Fibroblast of lung (primary cell): ENCODE results near the gene BTRC.

Experiments used
- EZH2 ChIP-seq: IDR thresholded peaks from 2 replicates; pipeline ENCODE4 v1.5.1; 2012; ENCODE audit warnings: low read length, control low read depth, mild to moderate bottlenecking; ENCODE audit errors: missing control alignments
- TF ChIP-seq, protein P1 (sequence below), 2 donors: IDR thresholded peaks in 1 of 2; conservative IDR thresholded peaks in 1 of 2; 1 replicate in 1 of 2; 2 replicates in 1 of 2; pipeline ENCODE4 v1.5.1; 2011 to 2012; ENCODE audit warnings: low read length in 2 of 2, control low read depth in 1 of 2, inconsistent platforms in 1 of 2, low read depth in 1 of 2, mild to moderate bottlenecking in 1 of 2

DNA sequence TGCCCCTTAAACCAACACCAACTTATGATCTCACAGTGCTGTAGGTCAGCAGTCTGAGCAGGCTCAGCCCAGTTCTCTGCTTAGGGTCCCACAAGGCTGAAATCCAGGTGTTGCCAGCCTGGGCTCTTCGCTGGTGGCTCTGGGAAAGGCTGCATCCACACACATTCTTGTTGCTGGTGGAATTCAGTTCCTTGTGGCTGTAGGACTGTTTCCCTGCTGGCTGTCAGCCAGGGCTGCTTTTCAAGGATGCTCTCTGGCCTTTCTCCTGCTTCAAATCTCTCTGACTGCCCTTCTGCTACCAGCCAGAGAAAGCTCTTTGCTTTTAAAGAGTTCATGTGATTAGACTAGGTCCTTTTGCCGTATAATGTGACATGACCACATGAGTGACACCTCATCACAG, 218.8 kb downstream of the BTRC start:
- TF ChIP-seq, protein P1, sequence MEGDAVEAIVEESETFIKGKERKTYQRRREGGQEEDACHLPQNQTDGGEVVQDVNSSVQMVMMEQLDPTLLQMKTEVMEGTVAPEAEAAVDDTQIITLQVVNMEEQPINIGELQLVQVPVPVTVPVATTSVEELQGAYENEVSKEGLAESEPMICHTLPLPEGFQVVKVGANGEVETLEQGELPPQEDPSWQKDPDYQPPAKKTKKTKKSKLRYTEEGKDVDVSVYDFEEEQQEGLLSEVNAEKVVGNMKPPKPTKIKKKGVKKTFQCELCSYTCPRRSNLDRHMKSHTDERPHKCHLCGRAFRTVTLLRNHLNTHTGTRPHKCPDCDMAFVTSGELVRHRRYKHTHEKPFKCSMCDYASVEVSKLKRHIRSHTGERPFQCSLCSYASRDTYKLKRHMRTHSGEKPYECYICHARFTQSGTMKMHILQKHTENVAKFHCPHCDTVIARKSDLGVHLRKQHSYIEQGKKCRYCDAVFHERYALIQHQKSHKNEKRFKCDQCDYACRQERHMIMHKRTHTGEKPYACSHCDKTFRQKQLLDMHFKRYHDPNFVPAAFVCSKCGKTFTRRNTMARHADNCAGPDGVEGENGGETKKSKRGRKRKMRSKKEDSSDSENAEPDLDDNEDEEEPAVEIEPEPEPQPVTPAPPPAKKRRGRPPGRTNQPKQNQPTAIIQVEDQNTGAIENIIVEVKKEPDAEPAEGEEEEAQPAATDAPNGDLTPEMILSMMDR (conservative IDR thresholded peaks at IDR 0.05 in 1 of 2, IDR thresholded peaks at IDR 0.05 in 1 of 2; ENCODE audit: low read depth in 1 of 2, low read length in 2 of 2), result no peak
- no peak for TF ChIP-seq EZH2
